GM21360 (cell line): Measurements from ENCODE around the gene TCF12.

ENCODE experiments used
- ATAC-seq: cut with Tn5 transposase; IDR thresholded peaks from one replicate; pipeline ENCODE4 v1.9.1; 2021; ENCODE audit warnings: mild to moderate bottlenecking, moderate library complexity; ENCODE audit not compliant: unreplicated experiment

Gene TCF12

DNA sequence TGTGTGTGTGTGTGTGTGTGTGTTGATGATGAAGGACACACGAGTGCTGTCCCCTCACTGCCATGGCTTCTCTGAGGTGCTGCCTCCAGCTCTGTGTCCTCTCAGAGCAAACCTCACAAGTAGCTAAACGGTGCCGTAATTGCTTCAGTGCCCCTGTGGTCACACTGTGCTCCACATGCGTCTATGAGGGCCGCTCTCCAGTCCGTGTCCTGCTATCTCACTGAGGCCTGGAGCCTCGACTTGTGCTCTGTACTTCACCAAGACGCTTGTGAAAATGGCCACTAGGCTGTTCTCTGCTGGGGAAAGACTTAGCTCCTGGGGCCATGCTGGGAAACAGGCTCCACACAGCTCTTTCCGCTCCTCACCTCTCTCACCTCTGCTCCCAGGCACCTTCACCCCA, 392.4 kb downstream of the TCF12 start:
- no peak for ATAC-seq

DNA sequence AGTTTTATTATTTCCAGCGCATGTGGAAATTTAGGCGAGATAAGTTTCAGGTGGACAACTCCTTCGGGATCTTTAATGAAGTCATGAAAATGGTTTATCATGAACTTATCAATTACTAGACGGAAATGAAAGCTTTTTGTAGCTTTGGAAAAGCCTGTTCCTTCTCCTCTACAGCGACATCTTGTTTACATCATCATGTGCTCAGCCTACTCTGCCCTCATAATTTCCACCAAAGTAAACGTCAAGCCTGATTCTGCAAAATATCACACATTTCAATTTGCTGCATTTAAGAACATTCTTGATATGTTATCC, 393.5 kb downstream of the TCF12 start:
- ATAC-seq: no peak

DNA sequence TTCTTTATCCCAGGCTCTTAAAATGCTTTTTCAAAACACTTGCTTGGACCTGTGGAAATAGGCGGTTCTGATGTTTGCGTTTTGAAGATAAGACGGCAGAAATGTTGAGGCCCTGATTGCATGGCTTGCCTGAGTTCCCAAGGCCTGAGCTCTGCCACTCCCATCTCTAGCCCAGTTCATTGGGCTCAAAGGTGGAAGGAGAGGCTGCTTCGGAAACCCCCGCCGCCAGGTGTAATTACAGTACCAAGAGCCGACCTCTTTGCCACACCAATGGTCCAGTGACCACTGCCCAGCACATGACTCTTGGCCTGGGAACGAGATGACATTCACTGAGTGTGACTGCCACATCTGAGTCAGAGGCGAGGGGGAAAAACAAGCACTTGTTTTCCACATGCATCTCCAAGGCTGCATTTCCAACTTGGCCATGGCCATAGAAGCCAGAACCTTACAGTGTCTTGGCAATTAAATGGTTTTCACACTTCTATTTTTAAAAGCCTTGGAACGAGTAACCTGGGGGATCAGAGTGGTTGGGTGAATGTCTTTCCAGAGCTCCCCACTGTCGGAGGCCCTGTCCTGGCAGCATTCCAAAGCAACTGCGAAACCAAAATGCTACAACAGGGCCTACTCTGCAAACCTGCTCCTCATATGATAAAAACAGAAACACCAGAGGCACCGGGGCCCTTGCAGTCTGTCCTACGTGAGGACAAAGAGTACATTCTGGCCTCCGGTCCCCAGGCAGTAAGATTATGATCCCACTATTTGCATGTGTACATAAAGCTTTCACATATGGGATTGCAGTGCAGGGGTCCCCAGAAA, 394.1 kb downstream of the TCF12 start:
- ATAC-seq: no peak

DNA sequence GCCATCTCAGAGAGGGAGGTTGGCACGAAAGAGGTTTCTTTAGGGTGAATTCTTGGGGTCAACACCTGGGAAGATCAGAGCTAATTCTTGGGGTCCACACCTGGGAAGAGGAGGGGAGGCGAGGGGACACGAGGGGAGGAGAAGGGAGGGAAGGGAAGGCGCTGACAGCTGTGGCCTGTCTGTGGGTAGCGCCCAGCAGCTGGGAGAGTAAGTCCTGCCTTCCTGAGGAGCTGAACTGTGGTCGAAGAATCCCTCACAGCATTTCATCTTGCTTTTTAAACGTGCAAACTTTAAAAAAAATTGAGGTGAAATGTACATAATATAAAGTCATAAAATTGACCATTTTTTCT, 394.7 kb downstream of the TCF12 start:
- ATAC-seq: no peak

DNA sequence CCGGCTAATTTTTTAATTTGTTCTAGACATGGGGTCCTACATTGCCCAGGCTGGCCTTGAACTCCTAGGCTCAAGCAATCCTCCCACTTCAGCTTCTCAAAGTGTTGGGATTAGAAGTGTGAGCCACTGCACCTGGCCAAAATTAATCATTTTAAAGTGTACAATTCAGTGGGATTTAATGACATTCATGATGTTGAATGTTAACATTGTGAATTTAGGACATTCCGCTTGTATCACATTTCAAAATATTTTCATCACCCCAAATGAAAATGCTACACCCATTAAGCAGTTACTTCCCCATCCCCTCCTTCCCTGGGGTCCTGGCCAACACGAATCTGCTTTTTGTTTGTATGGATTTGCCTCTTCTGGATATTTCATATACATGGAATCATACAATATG, 395.8 kb downstream of the TCF12 start:
- ATAC-seq: no peak

DNA sequence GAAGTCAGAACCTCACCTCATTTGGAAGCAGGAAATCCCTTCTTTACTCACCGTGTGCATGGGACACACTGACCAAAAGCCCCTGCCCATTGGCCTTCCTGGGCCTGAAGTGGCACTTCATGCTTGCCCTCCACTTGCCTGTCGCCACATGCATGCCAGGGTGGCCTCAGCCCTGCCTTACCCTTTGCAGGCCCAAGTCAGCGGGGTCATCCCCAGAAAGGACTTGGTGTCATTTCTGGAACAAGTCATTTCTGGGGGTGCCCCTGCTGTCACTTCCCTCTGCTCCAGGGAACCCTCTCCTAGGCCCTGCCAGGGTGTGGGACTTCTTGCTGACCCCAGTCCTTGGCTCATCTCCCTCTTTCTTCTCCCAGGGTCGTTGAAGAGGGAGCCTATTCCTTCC, 398.0 kb downstream of the TCF12 start:
- no peak for ATAC-seq

DNA sequence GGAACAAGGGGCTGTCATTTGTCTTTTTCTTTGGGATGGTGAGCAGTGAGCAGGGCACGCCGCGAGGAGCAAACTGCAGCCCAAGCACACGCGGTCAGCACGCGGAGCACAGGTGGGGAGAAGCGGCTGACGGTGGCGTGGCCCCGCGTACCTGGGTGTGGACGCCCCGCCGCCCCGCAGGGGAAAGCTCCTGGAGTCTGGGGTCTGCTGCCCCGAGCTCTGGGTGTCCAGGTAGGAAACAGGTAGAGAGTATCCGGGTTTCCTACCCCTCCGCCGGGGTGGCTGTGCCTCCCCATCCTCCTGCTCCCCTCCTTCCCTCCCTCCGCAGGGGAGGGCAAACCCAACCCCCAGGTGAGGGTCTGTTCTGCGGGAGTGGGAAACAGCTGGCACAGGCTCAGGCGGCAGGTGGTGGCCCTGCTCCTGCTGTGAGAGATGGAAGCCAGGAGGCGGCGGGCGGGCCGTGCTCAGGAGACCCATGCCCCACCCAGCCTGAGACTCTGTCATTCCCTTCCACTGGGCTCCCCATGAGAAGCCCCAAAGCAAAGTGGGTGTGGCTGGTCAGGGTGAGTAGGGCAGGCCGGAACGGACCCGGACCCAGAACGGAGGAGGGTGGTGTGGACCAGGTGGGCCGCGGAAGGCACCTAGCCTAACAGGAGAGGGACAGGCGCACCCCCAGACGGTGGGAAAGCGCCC, 400.9 kb downstream of the TCF12 start:
- ATAC-seq: no peak

DNA sequence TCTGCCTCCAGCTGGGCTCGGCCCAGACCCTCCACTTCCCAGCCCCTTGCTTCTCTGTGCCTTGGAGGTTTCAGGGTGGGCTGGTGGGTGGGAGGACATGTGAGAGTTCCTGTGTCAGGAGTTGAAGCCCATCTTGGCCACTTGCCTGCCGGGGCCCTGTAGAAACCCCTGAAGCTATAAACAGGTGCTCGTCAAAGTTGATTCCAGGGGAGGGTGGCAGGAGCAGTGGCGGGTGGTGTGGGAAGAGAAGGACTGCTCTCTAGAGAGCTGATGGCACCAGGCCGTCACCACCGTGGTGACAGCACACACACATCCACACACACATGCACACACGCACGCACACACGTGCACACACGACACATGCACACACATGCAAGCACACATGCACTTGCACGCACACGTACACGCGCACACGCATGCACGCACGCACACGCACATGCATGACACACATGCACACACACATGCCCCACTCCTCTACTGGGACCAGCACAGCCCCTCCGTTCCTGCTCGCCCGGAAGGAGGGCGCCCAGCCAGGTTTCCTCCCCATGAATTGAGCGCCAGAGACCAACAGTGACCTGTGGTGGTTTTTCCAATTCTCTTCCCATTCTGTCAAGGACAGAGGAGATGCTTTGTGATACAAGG, 401.6 kb downstream of the TCF12 start:
- no peak for ATAC-seq

DNA sequence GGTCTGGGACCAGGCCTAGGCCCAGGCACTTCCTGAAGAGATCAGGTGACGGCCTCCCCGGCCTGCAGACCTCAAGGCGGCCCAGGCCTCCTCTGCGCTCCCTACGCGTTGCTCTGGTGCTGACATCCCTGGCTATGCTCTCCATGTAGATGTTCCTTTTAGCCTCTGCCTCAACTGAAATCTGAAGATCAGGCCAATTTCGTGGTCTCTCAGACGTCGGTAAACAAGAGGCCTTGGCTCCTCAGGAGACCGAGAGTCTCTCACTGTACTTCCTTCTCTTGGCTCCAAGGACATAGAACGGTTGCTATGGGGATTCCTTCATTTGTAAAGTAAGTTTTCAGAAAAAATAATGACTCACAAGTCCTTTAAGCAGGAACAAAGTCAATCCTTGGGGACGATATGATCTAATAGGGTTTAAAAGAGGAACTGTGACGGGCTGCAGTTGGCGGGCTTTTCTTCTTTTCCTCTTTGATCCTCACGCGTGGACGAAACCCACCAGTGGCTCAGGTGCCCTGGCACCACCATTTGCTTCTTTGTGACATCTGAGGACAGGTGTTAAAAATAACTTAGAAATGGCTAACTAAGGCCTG, 402.3 kb downstream of the TCF12 start:
- no peak for ATAC-seq

DNA sequence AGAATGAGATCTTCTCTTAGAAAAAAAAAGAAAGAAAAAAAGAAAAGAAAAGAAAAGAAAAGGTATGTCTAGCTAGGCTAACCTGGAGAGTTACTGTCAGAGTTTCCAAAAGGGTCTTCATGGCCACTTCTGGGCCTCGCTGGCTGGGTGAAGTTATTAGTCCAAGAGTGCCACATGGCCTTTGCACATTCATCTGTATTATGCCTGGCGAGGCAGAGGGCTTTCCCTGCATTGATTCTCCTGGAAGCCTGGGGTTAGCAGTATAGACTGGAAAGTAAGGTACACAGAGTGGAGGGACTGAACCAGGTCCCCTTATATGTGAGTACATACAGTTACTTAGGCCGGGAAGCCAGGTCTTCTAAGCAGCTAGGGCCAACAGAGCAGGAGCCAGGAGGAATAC, 403.0 kb downstream of the TCF12 start:
- no peak for ATAC-seq

DNA sequence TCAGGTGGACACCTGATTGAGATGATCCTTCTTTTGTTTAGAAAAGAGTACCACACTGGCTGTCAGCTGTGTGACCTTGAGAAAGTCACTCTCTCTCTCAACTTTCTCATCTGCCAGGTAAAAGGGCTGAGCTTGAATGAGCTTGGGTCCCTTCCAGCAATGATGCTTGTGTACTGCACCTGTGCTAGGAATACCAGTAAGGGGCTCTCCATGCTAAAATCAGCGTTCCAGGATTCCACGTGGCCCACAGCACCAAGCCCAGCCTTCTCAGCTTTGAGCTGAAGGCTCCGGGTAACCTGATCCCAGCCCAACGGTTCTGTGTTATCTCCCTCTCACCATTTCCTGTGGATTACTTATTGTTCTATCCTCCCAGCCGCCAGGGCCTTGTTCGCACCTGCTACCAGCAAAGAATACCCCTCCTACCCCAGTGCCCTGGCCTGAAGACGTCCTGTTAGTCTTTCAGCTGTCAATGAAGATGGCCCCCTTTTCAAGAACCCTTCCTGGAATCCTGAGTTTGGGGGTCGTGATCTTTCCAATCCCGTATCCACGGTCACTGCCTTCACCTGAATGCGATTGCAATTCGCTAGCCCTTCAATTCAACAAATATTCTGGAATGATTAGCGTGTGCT, 403.6 kb downstream of the TCF12 start:
- ATAC-seq: no peak

DNA sequence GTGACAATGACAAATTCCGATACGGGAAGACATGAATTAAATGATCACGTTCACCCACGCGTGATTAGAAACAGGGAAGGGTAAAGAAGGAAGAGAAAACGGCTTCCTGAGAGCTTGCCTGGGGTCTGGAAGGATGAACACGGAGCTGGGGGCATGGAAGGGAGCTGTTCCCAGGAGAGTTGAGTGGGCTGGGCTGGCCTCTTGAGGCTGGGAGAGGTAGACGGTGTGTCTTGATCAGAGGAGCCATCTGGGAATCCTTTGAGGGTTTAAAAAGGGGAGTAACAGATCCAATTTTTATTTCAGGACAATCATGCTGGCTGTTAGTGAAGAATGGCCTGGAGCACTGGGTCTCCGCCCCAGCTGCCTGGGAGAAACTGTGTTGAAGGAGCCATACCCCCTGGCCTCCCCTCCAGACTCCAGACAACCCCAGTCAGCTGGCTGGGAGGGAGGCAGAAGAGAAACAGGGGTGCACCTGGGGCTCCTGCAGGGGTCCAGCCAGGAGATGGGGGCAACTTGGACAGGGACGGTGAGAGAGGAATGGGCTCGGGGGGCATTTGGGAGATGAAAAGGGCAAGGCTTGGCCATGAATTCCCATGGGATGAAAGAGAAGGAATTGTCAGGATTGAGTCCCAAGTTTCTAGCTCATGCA, 404.3 kb downstream of the TCF12 start:
- no peak for ATAC-seq

DNA sequence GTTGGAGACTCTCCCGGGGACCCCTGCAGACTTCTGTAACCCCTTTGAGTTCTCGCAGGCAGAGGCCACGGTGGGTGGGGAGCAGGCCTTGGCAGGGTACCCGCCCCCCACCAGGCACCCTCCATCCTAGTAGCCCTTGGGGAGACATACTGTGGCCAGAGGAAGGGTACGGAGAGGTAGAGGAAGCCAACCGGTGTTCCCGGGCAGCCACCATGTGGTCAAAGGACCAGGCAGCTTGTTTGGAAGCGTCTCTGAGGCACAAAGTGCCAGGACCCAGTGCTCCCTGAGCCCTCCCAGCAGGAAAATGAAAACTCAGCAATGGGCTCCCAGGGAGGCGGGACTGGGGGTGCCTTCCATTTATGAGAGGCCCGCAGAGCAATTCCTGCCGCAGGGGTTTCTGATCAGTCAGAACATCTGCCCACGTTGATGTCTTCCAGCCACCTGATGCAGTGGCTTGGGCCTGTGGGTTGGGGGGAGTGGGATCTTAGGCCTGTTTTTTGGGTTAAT, 404.9 kb downstream of the TCF12 start:
- ATAC-seq: no peak

DNA sequence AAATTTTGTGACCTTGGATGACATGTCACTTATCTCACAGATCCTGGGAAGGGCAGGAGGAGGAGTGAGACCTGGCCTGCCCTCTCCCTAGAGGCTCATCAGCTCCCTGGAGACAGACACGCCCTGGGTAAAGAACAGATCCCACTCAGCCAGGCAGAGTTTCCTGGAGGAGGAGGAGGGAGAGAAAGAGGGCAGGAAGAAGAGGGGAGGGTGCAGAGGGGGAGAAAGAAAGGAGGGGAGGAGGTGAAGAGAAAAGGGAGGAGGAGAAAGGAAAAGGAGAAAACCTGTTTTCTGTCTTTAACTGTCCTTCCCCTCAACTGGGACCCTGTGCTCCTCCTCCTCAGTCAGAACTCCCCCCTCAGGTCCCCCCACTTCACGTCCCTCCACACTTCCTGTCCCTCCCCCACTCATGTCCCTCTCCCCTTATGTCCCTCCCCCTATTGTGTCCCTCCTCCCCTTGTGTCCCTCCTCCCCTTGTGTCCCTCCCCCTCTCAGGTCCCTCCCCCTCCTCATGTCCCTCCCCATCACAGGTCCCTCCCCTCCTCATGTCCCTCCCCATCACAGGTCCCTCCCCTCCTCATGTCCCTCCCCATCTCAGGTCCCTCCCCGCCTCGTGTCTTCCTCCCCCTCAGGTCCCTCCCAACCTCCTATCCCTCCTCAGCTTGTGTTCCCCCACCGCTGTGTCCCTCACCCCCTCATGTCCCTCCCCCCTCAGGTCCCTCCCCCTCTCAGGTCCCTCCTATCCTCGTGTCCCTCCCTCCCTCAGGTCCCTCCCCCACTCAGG, 405.6 kb downstream of the TCF12 start:
- no peak for ATAC-seq

DNA sequence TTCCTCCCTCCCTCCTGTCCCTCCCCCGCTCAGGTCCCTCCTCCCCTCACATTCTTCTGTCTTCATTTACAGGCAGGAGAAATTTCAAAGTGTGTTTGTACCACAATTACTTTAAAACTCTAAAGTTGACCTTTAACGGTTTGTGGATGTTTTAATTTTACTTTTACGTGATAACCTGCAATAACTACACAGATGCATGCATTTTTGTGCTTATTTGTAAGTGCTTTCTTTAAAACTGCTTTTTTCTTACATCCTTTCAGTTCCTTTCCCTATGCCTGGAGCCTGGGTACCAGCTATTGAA, 406.1 kb downstream of the TCF12 start:
- no peak for ATAC-seq

DNA sequence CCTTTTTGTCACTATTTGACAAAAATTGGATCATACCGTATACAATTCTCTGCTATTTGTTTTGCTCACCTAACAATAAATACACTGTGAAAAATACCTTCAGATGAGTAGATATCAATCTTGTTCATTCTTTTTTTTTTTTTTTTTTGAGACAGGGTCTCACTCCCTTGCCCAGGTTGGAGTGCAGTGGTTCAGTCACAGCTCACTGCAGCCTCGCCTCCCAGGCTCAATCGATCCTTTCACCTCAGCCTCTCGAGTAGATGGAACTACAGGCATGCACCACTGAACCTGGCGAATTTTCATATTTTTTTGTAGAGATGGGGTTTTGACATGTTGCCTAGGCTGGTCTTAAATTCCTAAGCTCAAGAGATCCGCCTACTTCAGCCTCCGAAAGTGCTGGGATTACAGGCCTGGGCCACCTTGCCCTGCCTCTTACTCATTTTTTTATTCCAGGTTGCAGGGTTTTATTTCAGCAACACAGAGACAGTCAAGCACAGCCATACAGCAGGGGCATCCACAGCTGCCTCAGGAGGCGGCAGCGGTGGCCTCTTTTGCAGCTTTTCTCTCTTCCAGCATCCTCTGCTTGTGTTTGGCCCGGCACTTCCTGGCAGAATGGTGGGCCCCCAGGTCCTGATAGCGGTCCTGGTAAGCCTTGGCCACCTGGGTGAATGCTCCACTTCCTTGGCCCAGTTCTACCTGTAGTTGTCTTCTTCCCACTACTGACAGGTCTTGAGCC, 406.7 kb downstream of the TCF12 start:
- ATAC-seq: no peak

DNA sequence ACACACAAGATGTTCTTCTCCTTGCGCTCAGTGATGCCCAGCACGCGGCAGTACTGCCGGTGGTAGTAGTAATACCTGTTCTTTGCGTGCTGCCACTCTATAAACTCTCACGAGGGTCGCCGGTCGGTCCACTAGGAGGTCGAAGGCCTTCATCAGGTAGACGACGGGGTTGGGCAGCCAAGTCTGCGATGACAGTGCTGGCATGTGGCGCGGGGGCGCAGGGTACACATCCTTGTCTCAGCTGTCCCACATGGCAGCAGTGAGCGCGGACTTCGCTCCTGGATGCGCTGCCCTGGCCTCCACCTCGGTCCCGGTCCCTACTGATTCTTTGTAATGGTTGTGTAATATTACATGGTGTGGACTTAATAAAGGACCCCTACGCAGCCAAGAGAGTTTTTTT, 407.8 kb downstream of the TCF12 start:
- no peak for ATAC-seq

DNA sequence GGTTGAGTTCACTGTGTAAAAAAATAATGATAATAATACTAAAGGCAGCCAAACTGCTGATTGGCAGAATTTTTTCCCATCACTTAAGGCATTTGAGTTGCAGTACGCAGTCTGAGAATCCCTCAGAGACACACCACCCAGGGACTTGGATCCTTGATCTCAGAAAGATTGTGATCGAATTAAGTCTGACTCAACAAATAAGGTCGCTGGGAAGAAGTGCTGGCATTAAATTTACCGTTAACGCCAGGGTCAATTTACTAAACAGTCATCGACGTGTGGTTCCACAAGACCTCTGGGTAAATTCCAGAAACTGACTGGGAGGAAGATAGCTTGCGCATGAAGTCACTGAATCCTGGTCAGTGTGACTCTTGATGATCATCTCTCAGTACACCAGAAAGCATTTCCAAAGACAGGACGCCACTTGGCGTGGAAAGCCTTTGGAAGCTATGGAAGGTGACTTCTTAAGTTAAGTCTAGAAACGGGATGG, 409.6 kb downstream of the TCF12 start:
- ATAC-seq: no peak

DNA sequence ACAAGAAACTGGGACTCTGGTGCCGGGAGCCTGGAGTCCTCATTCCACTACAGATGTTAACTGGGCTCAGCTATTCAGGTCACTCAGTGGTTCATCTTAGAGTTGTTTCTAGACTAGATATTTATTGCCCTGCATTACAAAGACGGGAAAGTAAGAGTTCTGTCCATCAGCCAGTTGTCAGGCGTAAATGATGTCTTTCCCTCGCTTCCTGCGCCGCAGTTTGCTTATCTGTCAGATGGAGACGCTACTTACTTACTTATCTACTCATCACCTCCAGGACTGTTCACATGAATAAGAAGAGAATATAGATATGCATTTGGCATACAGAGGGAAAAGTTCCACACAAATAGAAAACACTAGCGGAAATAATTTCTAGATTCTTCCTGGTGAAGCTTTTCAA, 410.0 kb downstream of the TCF12 start:
- ATAC-seq: no peak
